ENCODE results near the gene PER1. TPM values are rescaled to one million over a fixed set of nuclear protein-coding genes. Genes with fewer than 3 reads are reported as not detected.

PER1 gene
- total RNA-seq, 1 experiment from 2014 or later: 8.3 TPM

- DNase-seq (ENCODE audit: low read depth in 1 of 2, low spot score in 2 of 2): peak; percentile 97 to 98
- no peaks in the 10 kb centered on the region for H3K9me3 ChIP-seq (replicated peaks)
- H3K4me3 ChIP-seq: peak overlapping the region; percentile 4; the same call in 1 of the 2 replicates
- H3K4me1 ChIP-seq (replicated peaks): peaks cover 66% of the 10 kb centered on the region
- H3K27ac ChIP-seq: peak overlapping the region; percentile 98
- peaks cover 31% of the 10 kb centered on the region for H3K36me3 ChIP-seq
- H3K27me3 ChIP-seq (replicated peaks): no peaks in the 10 kb centered on the region
These were observed 1.9 kb upstream of the PER1 start for GRCh38 chr17:8153957-8154607.

- H3K27ac ChIP-seq: peak overlapping the region; percentile 98
- H3K36me3 ChIP-seq: peaks cover 34% of the 10 kb centered on the region
- DNase-seq (ENCODE audit: low read depth in 1 of 2, low spot score in 2 of 2): peak; percentile 89
- H3K27me3 ChIP-seq (replicated peaks): no peaks in the 10 kb centered on the region
- H3K4me1 ChIP-seq (replicated peaks): peaks cover 64% of the 10 kb centered on the region
- H3K9me3 ChIP-seq (replicated peaks): no peaks in the 10 kb centered on the region
- peak overlapping the region; percentile 4; the same call in 1 of the 2 replicates for H3K4me3 ChIP-seq
These were observed 1.3 kb upstream of the PER1 start for GRCh38 chr17:8153525-8153956.

GRCh38 chr17:8153031-8153451 is 837 bp upstream of the PER1 start:
- Histone ChIP-seq H3K36me3 (peaks cover 34% of the 10 kb centered on the region), H3K4me1 (replicated peaks) (peaks cover 62% of the 10 kb centered on the region), H3K27ac (peak overlapping the region; percentile 98), H3K4me3 (no peak overlapping the region), H3K9me3 (replicated peaks) (no peaks in the 10 kb centered on the region), H3K27me3 (replicated peaks) (no peaks in the 10 kb centered on the region)
- DNase-seq (ENCODE audit: low read depth in 1 of 2, low spot score in 2 of 2): no peak

GRCh38 chr17:8151641-8152111 is 528 bp downstream of the PER1 start:
- peaks cover 56% of the 10 kb centered on the region for H3K4me1 ChIP-seq (replicated peaks)
- H3K4me3 ChIP-seq: peak overlapping the region; percentile 53
- H3K36me3 ChIP-seq: peaks cover 45% of the 10 kb centered on the region
- peak overlapping the region; percentile 61 for H3K27ac ChIP-seq
- no peaks in the 10 kb centered on the region for H3K9me3 ChIP-seq (replicated peaks)
- no peaks in the 10 kb centered on the region for H3K27me3 ChIP-seq (replicated peaks)
- peak in 1 of 2 experiments; percentile 61 for DNase-seq (ENCODE audit: low read depth in 1 of 2, low spot score in 2 of 2)

- H3K9me3 ChIP-seq (replicated peaks): no peaks in the 10 kb centered on the region
- H3K27ac ChIP-seq: peak overlapping the region; percentile 61
- H3K4me3 ChIP-seq: peak overlapping the region; percentile 53
- H3K27me3 ChIP-seq (replicated peaks): no peaks in the 10 kb centered on the region
- peaks cover 50% of the 10 kb centered on the region for H3K36me3 ChIP-seq
- peak; percentile 81 to 83 for DNase-seq (ENCODE audit: low read depth in 1 of 2, low spot score in 2 of 2)
- H3K4me1 ChIP-seq (replicated peaks): peaks cover 56% of the 10 kb centered on the region
These were observed 1.0 kb downstream of the PER1 start for GRCh38 chr17:8151120-8151640.

- no peaks in the 10 kb centered on the region for H3K27me3 ChIP-seq (replicated peaks)
- H3K36me3 ChIP-seq: peaks cover 57% of the 10 kb centered on the region
- DNase-seq (ENCODE audit: low read depth in 1 of 2, low spot score in 2 of 2): no peak
- H3K4me1 ChIP-seq (replicated peaks): peaks cover 50% of the 10 kb centered on the region
- peak overlapping the region; percentile 61; the same call in 1 of the 2 replicates for H3K27ac ChIP-seq
- H3K9me3 ChIP-seq (replicated peaks): no peaks in the 10 kb centered on the region
- peak overlapping the region; percentile 53 for H3K4me3 ChIP-seq
These were observed 1.7 kb downstream of the PER1 start for GRCh38 chr17:8150194-8151119.

- Histone ChIP-seq H3K4me1 (replicated peaks) (peaks cover 42% of the 10 kb centered on the region), H3K9me3 (replicated peaks) (no peaks in the 10 kb centered on the region), H3K27ac (no peak overlapping the region), H3K27me3 (replicated peaks) (no peaks in the 10 kb centered on the region), H3K36me3 (peaks cover 57% of the 10 kb centered on the region), H3K4me3 (no peak overlapping the region)
- DNase-seq (ENCODE audit: low read depth in 1 of 2, low spot score in 2 of 2): no peak
These were observed 2.6 kb downstream of the PER1 start for GRCh38 chr17:8149419-8150193.

- H3K27me3 ChIP-seq (replicated peaks): no peaks in the 10 kb centered on the region
- peaks cover 65% of the 10 kb centered on the region for H3K36me3 ChIP-seq
These were observed 3.6 kb downstream of the PER1 start for GRCh38 chr17:8148560-8148959.

GRCh38 chr17:8147805-8148404 is 4.3 kb downstream of the PER1 start:
- peaks cover 64% of the 10 kb centered on the region for H3K36me3 ChIP-seq
- no peaks in the 10 kb centered on the region for H3K9me3 ChIP-seq (replicated peaks)
- DNase-seq (ENCODE audit: low read depth in 1 of 2, low spot score in 2 of 2): no peak
- no peak overlapping the region for H3K27ac ChIP-seq
- H3K27me3 ChIP-seq (replicated peaks): no peaks in the 10 kb centered on the region
- no peak overlapping the region for H3K4me3 ChIP-seq
- H3K4me1 ChIP-seq (replicated peaks): peaks cover 25% of the 10 kb centered on the region

More at GRCh38 chr17:8148560-8148959, 3.6 kb downstream of the PER1 start:
- no peak for DNase-seq (ENCODE audit: low read depth in 1 of 2, low spot score in 2 of 2)
- H3K4me3 ChIP-seq: no peak overlapping the region
- H3K4me1 ChIP-seq (replicated peaks): peaks cover 31% of the 10 kb centered on the region
- no peaks in the 10 kb centered on the region for H3K9me3 ChIP-seq (replicated peaks)
- no peak overlapping the region for H3K27ac ChIP-seq

GRCh38 chr17:8147141-8147804 is 4.9 kb downstream of the PER1 start:
- H3K27ac ChIP-seq: no peak overlapping the region
- H3K4me1 ChIP-seq (replicated peaks): peaks cover 18% of the 10 kb centered on the region
- H3K27me3 ChIP-seq (replicated peaks): no peaks in the 10 kb centered on the region
- peak in 1 of 2 experiments; percentile 37 for DNase-seq (ENCODE audit: low read depth in 1 of 2, low spot score in 2 of 2)
- H3K9me3 ChIP-seq (replicated peaks): no peaks in the 10 kb centered on the region
- peaks cover 65% of the 10 kb centered on the region for H3K36me3 ChIP-seq
- no peak overlapping the region for H3K4me3 ChIP-seq

GRCh38 chr17:8146381-8147140 is 5.6 kb downstream of the PER1 start:
- H3K36me3 ChIP-seq: peaks cover 65% of the 10 kb centered on the region
- no peak overlapping the region for H3K27ac ChIP-seq
- peaks cover 11% of the 10 kb centered on the region for H3K4me1 ChIP-seq (replicated peaks)
- no peak overlapping the region for H3K4me3 ChIP-seq
- DNase-seq (ENCODE audit: low read depth in 1 of 2, low spot score in 2 of 2): peak in 1 of 2 experiments; percentile 38
- H3K9me3 ChIP-seq (replicated peaks): no peaks in the 10 kb centered on the region
- no peaks in the 10 kb centered on the region for H3K27me3 ChIP-seq (replicated peaks)

GRCh38 chr17:8145811-8146210 is 6.4 kb downstream of the PER1 start:
- H3K9me3 ChIP-seq (replicated peaks): no peaks in the 10 kb centered on the region
- H3K27me3 ChIP-seq (replicated peaks): no peaks in the 10 kb centered on the region
- no peak overlapping the region for H3K27ac ChIP-seq
- DNase-seq (ENCODE audit: low read depth in 1 of 2, low spot score in 2 of 2): peak in 1 of 2 experiments; percentile 37
- H3K4me1 ChIP-seq (replicated peaks): peaks cover 4% of the 10 kb centered on the region
- H3K36me3 ChIP-seq: peaks cover 67% of the 10 kb centered on the region
- H3K4me3 ChIP-seq: no peak overlapping the region
